Right atrium auricular region (tissue), 2 donors: ENCODE data around the gene TCF23. TPM values are rescaled to one million over a fixed set of nuclear protein-coding genes. Genes with fewer than 3 reads are reported as not detected.

ENCODE experiments used
- DNase-seq: peaks from one replicate; pipeline ENCODE4 v3.0.0-alpha.2; 2019; ENCODE audit warnings: low spot score
- H3K27ac ChIP-seq, 2 donors: fragments of 200-600 bp; sonication (generic); 1 replicate in 1 of 2; 2 replicates in 1 of 2; pipeline ENCODE4 v1.5.1; 2016 to 2019
- H3K27me3 ChIP-seq, 2 donors: fragments of 200-600 bp; sonication (generic); one replicate each; pipeline versions ENCODE4 v1.5.1 to v1.6.0; 2017 to 2019
- H3K36me3 ChIP-seq: fragments of 200-600 bp; sonication (generic); one replicate; pipeline ENCODE4 v1.5.1; 2016
- H3K4me1 ChIP-seq, 2 donors: fragments of 200-600 bp; sonication (generic); one replicate each; pipeline versions ENCODE4 v1.5.1 to v1.6.0; 2017 to 2019
- H3K4me3 ChIP-seq, 2 donors: fragments of 200-600 bp; sonication (generic); 1 replicate in 1 of 2; 2 replicates in 1 of 2; pipeline ENCODE4 v1.5.1; 2017 to 2019; ENCODE audit warnings: mild to moderate bottlenecking in 1 of 2, moderate library complexity in 1 of 2
- H3K9me3 ChIP-seq, 2 donors: fragments of 200-600 bp; sonication (generic); one replicate each; pipeline ENCODE4 v1.5.1; 2019
- CTCF ChIP-seq, 2 donors: fragments of 200-600 bp; sonication (generic); IDR thresholded peaks; one replicate each; pipeline ENCODE4 v1.5.1; 2019; ENCODE audit warnings: antibody characterized with exemption in 2 of 2
- total RNA-seq, 2 donors: library from RNA; depleted of rRNA; stranded (reverse); fragments of >200 nt; gene quantifications; one replicate each; pipeline ENCODE4 v1.1.0, GENCODE V29; 2016

TCF23 gene
- total RNA-seq, 2 donors from 2014 or later, result not detected

GRCh38 chr2:27137322-27137935, 11.4 kb upstream of the TCF23 start:
- no peaks in the 10 kb centered on the region for H3K27me3 ChIP-seq
- peaks cover 1% of the 10 kb centered on the region for H3K36me3 ChIP-seq
- DNase-seq, result no peak
- no peak overlapping the region for H3K27ac ChIP-seq
- no peaks in the 10 kb centered on the region for H3K9me3 ChIP-seq
- H3K4me3 ChIP-seq, result no peak overlapping the region
- TF ChIP-seq CTCF (IDR thresholded peaks at IDR 0.05), result no peak
- H3K4me1 ChIP-seq, result peaks cover 0 to 21% of the 10 kb centered on the region in 2 donors

GRCh38 chr2:27138111-27138510, 10.7 kb upstream of the TCF23 start:
- Histone ChIP-seq H3K4me3 (no peak overlapping the region), H3K9me3 (no peaks in the 10 kb centered on the region), H3K27me3 (no peaks in the 10 kb centered on the region), H3K4me1 (peaks cover 0 to 14% of the 10 kb centered on the region in 2 donors), H3K27ac (no peak overlapping the region), H3K36me3 (no peaks in the 10 kb centered on the region)
- DNase-seq, result no peak
- no peak for TF ChIP-seq CTCF (IDR thresholded peaks at IDR 0.05)

GRCh38 chr2:27139310-27139709, 9.5 kb upstream of the TCF23 start, which contains the start of gene PRR30:
TSS of gene PRR30 (minus strand) at chr2:27139410. CDS start at chr2:27138329, 1,081 bp downstream.
- no peaks in the 10 kb centered on the region for H3K27me3 ChIP-seq
- H3K4me1 ChIP-seq, result peaks cover 0 to 3% of the 10 kb centered on the region in 2 donors
- H3K27ac ChIP-seq, result no peak within 1 kb of the TSS
- no peak for DNase-seq
- no peaks in the 10 kb centered on the region for H3K9me3 ChIP-seq
- H3K4me3 ChIP-seq, result no peak within 1 kb of the TSS
- H3K36me3 ChIP-seq, result no peaks in the 10 kb centered on the region
- no peak for TF ChIP-seq CTCF (IDR thresholded peaks at IDR 0.05)

- Histone ChIP-seq H3K36me3 (no peaks in the 10 kb centered on the region), H3K27ac (no peak overlapping the region), H3K27me3 (no peaks in the 10 kb centered on the region), H3K4me3 (no peak overlapping the region), H3K4me1 (no peaks in the 10 kb centered on the region), H3K9me3 (no peaks in the 10 kb centered on the region)
- DNase-seq, result no peak
- no peak for TF ChIP-seq CTCF (IDR thresholded peaks at IDR 0.05)
Measured at GRCh38 chr2:27143285-27143684, 5.5 kb upstream of the TCF23 start.

- Histone ChIP-seq H3K4me1 (peaks cover 0 to 4% of the 10 kb centered on the region in 2 donors), H3K27me3 (no peaks in the 10 kb centered on the region), H3K9me3 (no peaks in the 10 kb centered on the region), H3K4me3 (no peak overlapping the region), H3K36me3 (no peaks in the 10 kb centered on the region), H3K27ac (no peak overlapping the region)
- no peak for TF ChIP-seq CTCF (IDR thresholded peaks at IDR 0.05)
- no peak for DNase-seq
Measured at GRCh38 chr2:27145682-27146081, 3.1 kb upstream of the TCF23 start.

GRCh38 chr2:27147935-27148334, 869 bp upstream of the TCF23 start:
- Histone ChIP-seq H3K27ac (no peak overlapping the region), H3K9me3 (no peaks in the 10 kb centered on the region), H3K27me3 (no peaks in the 10 kb centered on the region), H3K36me3 (no peaks in the 10 kb centered on the region), H3K4me1 (peaks cover 0 to 4% of the 10 kb centered on the region in 2 donors), H3K4me3 (no peak overlapping the region)
- no peak for TF ChIP-seq CTCF (IDR thresholded peaks at IDR 0.05)
- no peak for DNase-seq
